GM19452 (cell line): ENCODE measurements around the gene ADAP1.

Experiments used
- ATAC-seq: cut with Tn5 transposase; IDR thresholded peaks from one replicate; pipeline ENCODE4 v1.9.1; 2021; ENCODE audit not compliant: unreplicated experiment

ADAP1 gene

GRCh38 chr7:896346-897075 lies 58.0 kb downstream of the ADAP1 start:
- no peak for ATAC-seq

GRCh38 chr7:895451-896052 lies 58.9 kb downstream of the ADAP1 start:
- no peak for ATAC-seq

GRCh38 chr7:894927-895450 lies 59.5 kb downstream of the ADAP1 start:
- ATAC-seq: no peak

- ATAC-seq: no peak
Observed at GRCh38 chr7:894164-894867, 60.2 kb downstream of the ADAP1 start.

GRCh38 chr7:893686-894085 lies 60.8 kb downstream of the ADAP1 start:
- no peak for ATAC-seq

GRCh38 chr7:892648-893593 lies 61.6 kb downstream of the ADAP1 start:
- no peak for ATAC-seq

- no peak for ATAC-seq
Observed at GRCh38 chr7:891805-892204, 62.7 kb downstream of the ADAP1 start.

- ATAC-seq: no peak
Observed at GRCh38 chr7:891291-891690, 63.2 kb downstream of the ADAP1 start.

GRCh38 chr7:890868-891267 lies 63.6 kb downstream of the ADAP1 start:
- ATAC-seq: no peak

GRCh38 chr7:889391-889790 lies 65.1 kb downstream of the ADAP1 start:
- ATAC-seq: no peak

GRCh38 chr7:889025-889390 lies 65.5 kb downstream of the ADAP1 start:
- ATAC-seq: no peak

GRCh38 chr7:888081-889024 lies 66.1 kb downstream of the ADAP1 start:
- no peak for ATAC-seq

GRCh38 chr7:887488-887820 lies 67.0 kb downstream of the ADAP1 start:
- no peak for ATAC-seq

GRCh38 chr7:886626-887487 lies 67.6 kb downstream of the ADAP1 start:
- no peak for ATAC-seq

- no peak for ATAC-seq
Observed at GRCh38 chr7:885893-886625, 68.4 kb downstream of the ADAP1 start.

- no peak for ATAC-seq
Observed at GRCh38 chr7:885261-885892, 69.1 kb downstream of the ADAP1 start.

GRCh38 chr7:884191-885003 lies 70.1 kb downstream of the ADAP1 start:
- no peak for ATAC-seq
